ENCODE results near the gene CNP.

The CNP gene

GRCh38 chr17:42025936-42026335 lies 59.3 kb downstream of the CNP start:
- in situ Hi-C loops (cut with HindIII; ENCODE audit: low sequenced_read_pairs), result no loop called here

- in situ Hi-C loops (cut with HindIII; ENCODE audit: low sequenced_read_pairs), result no loop called here
These were observed 60.4 kb downstream of the CNP start for GRCh38 chr17:42026857-42027589.
